Suprapubic skin (tissue), 4 donors: ENCODE measurements around the gene GPR132. TPM values are rescaled to one million over a fixed set of nuclear protein-coding genes. Genes with fewer than 3 reads are reported as not detected.

Experiments
- DNase-seq, 2 donors: peaks; one replicate each; pipeline ENCODE4 v3.0.0-alpha.2; 2019; ENCODE audit warnings: low spot score in 2 of 2
- H3K27ac ChIP-seq: fragments of 200-600 bp; sonication (generic); one replicate; pipeline ENCODE4 v1.5.1; 2019
- H3K27me3 ChIP-seq: fragments of 200-600 bp; sonication (generic); one replicate; pipeline ENCODE4 v1.5.1; 2019
- H3K36me3 ChIP-seq: fragments of 200-600 bp; sonication (generic); one replicate; pipeline ENCODE4 v1.5.1; 2019
- H3K4me1 ChIP-seq: fragments of 200-600 bp; sonication (generic); one replicate; pipeline ENCODE4 v1.5.1; 2019
- H3K4me3 ChIP-seq: fragments of 200-600 bp; sonication (generic); one replicate; pipeline ENCODE4 v1.5.1; 2019; ENCODE audit warnings: mild to moderate bottlenecking
- H3K9me3 ChIP-seq: fragments of 200-600 bp; sonication (generic); one replicate; pipeline ENCODE4 v1.5.1; 2019
- EP300 ChIP-seq: sonication (generic); formaldehyde crosslinking; IDR thresholded peaks from one replicate; pipeline ENCODE4 v1.6.1; 2017; ENCODE audit warnings: antibody characterized with exemption
- POLR2A ChIP-seq, 2 donors: fragments of 450-650 bp; IDR thresholded peaks; one replicate each; pipeline ENCODE4 v1.6.1; 2017; ENCODE audit warnings: antibody characterized with exemption in 2 of 2, mild to moderate bottlenecking in 2 of 2, moderate library complexity in 2 of 2
- POLR2AphosphoS5 ChIP-seq, 3 donors: sonication (generic); formaldehyde crosslinking; IDR thresholded peaks; one replicate each; pipeline ENCODE4 v1.6.1; 2017; ENCODE audit warnings: antibody characterized with exemption in 3 of 3
- WGBS: methylation state at CpG from one replicate; pipeline ENCODE4 v1.1.5; 2018; 5-methylcytosine and 5-hydroxymethylcytosine counted together
- total RNA-seq, 4 donors: library from RNA; depleted of rRNA; stranded (reverse); fragments of >200 nt; gene quantifications; one replicate each; pipeline ENCODE4 v1.1.0, GENCODE V29; 2016
- TF ChIP-seq, protein P1 (sequence below), 2 donors: fragments of 200-600 bp in 1 of 2; fragments of 450-650 bp in 1 of 2; sonication (generic) in 1 of 2; IDR thresholded peaks; one replicate each; pipeline ENCODE4 v1.5.1; 2016 to 2019; ENCODE audit warnings: antibody characterized with exemption in 2 of 2, mild to moderate bottlenecking in 1 of 2, moderate library complexity in 1 of 2

The GPR132 gene
- total RNA-seq, 4 donors from 2014 or later, result 0.95 to 2.7 (median 1.3) TPM

DNA sequence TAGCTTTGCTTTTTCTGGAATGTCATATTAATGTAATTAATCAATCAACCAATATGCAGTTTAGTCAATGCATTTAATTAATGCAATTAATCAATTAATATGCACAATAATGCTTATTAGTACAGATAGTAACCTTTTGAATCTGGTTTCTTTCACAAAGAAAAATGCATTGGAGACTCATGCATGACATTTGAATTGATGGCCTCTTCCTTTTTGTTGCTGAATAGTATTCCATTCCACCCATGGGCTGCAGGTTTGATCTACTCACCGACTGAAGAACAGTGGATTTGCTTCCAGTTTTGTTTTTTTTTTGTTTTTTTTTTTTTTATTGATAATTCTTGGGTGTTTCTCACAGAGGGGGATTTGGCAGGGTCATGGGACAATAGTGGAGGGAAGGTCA is 13.1 kb upstream of the GPR132 start:
- Histone ChIP-seq H3K36me3 (no peaks in the 10 kb centered on the region), H3K4me1 (peaks cover 37% of the 10 kb centered on the region), H3K4me3 (no peak overlapping the region), H3K9me3 (no peaks in the 10 kb centered on the region), H3K27me3 (peaks cover 23% of the 10 kb centered on the region), H3K27ac (no peak overlapping the region)
- 39% methylated on average over 1 of the region's 1 CpG for WGBS
- TF ChIP-seq POLR2AphosphoS5 (IDR thresholded peaks at IDR 0.05) (no peak), POLR2A (IDR thresholded peaks at IDR 0.05) (no peak), EP300 (no peak)
- TF ChIP-seq, protein P1, sequence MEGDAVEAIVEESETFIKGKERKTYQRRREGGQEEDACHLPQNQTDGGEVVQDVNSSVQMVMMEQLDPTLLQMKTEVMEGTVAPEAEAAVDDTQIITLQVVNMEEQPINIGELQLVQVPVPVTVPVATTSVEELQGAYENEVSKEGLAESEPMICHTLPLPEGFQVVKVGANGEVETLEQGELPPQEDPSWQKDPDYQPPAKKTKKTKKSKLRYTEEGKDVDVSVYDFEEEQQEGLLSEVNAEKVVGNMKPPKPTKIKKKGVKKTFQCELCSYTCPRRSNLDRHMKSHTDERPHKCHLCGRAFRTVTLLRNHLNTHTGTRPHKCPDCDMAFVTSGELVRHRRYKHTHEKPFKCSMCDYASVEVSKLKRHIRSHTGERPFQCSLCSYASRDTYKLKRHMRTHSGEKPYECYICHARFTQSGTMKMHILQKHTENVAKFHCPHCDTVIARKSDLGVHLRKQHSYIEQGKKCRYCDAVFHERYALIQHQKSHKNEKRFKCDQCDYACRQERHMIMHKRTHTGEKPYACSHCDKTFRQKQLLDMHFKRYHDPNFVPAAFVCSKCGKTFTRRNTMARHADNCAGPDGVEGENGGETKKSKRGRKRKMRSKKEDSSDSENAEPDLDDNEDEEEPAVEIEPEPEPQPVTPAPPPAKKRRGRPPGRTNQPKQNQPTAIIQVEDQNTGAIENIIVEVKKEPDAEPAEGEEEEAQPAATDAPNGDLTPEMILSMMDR (IDR thresholded peaks at IDR 0.05), result no peak
- DNase-seq, result no peak

DNA sequence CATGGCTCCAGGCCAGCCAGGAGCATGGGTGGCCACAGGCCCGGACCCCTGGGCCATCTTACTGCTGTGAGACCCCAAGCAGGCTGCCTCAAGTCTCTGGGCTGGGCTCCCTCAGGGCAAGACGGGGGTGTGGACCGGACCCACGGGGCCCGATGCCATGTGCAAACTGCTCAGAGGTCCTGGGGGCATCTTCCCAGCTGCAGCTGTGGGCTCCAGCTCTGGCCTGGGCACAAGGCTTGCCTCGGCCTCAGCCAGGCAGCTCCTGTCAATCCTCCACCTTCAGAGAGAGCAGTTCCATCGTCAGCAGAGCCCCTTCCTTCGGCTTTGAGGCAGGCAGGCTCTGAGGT is 12.4 kb upstream of the GPR132 start:
- peak in 1 of 2 donors; percentile 64 for DNase-seq
- H3K27me3 ChIP-seq, result peaks cover 29% of the 10 kb centered on the region
- WGBS, result 52% methylated on average over 8 of the region's 8 CpGs

GRCh38 chr14:105076805-105077648 is 11.8 kb upstream of the GPR132 start:
- H3K27ac ChIP-seq, result no peak overlapping the region
- no peaks in the 10 kb centered on the region for H3K36me3 ChIP-seq
- TF ChIP-seq EP300, result no peak
- TF ChIP-seq POLR2A (IDR thresholded peaks at IDR 0.05), result no peak
- TF ChIP-seq POLR2AphosphoS5 (IDR thresholded peaks at IDR 0.05), result no peak
- TF ChIP-seq, protein P1 (IDR thresholded peaks at IDR 0.05), result no peak
- H3K4me3 ChIP-seq, result no peak overlapping the region
- H3K9me3 ChIP-seq, result no peaks in the 10 kb centered on the region
- H3K4me1 ChIP-seq, result peaks cover 37% of the 10 kb centered on the region
- 52% methylated on average over 12 of the region's 18 CpGs for WGBS
- H3K27me3 ChIP-seq, result peaks cover 35% of the 10 kb centered on the region
- peak in 1 of 2 donors; percentile 61 for DNase-seq

More for the DNA sequence above, 12.4 kb upstream of the GPR132 start:
- no peaks in the 10 kb centered on the region for H3K9me3 ChIP-seq
- TF ChIP-seq POLR2AphosphoS5 (IDR thresholded peaks at IDR 0.05) (no peak), POLR2A (IDR thresholded peaks at IDR 0.05) (no peak), EP300 (no peak)
- TF ChIP-seq, protein P1 (IDR thresholded peaks at IDR 0.05), result no peak
- H3K36me3 ChIP-seq, result no peaks in the 10 kb centered on the region
- no peak overlapping the region for H3K4me3 ChIP-seq
- no peak overlapping the region for H3K27ac ChIP-seq
- peaks cover 37% of the 10 kb centered on the region for H3K4me1 ChIP-seq

GRCh38 chr14:105076296-105076804 is 11.1 kb upstream of the GPR132 start:
- WGBS, result 43% methylated on average over 6 of the region's 16 CpGs
- peak in 1 of 2 donors; percentile 68 for DNase-seq
- Histone ChIP-seq H3K27me3 (peaks cover 38% of the 10 kb centered on the region), H3K9me3 (no peaks in the 10 kb centered on the region), H3K4me1 (peaks cover 37% of the 10 kb centered on the region), H3K27ac (peak overlapping the region; percentile 40), H3K36me3 (no peaks in the 10 kb centered on the region), H3K4me3 (no peak overlapping the region)
- TF ChIP-seq, protein P1 (IDR thresholded peaks at IDR 0.05), result no peak
- TF ChIP-seq POLR2A (IDR thresholded peaks at IDR 0.05) (no peak), POLR2AphosphoS5 (IDR thresholded peaks at IDR 0.05) (no peak), EP300 (no peak)
